DMS114 treated with DMSO at 0.1 percent for 48 hours (cell line): ENCODE measurements around the gene SLAMF9.

Source experiments
- DNase-seq: peaks from one replicate; lab custom pipeline; 2025; ENCODE audit not compliant: unreplicated experiment; lab: John Stamatoyannopoulos, UW

Gene SLAMF9

GRCh38 chr1:159902541-159902940 lies 51.5 kb downstream of the SLAMF9 start:
- DNase-seq: no peak
